Measurements from ENCODE around the gene TBC1D2. TPM values are rescaled to one million over a fixed set of nuclear protein-coding genes. Genes with fewer than 3 reads are reported as not detected.

Gene TBC1D2
- total and polyA plus RNA-seq, 2 of the 4 experiments (the other 2 are of a cell fraction) = 36.9 to 62.7 TPM

GRCh38 chr9:98154678-98155077, 100.8 kb downstream of the TBC1D2 start:
- dilution Hi-C loops (cut with HindIII; ENCODE audit: low sequenced_read_pairs, unreplicated experiment) (no loop called here), intact Hi-C loops (cut with micrococcal nuclease) (no loop called here)
- no peak for ATAC-seq (ENCODE audit: low read depth)

More at GRCh38 chr9:98154678-98155077, 100.8 kb downstream of the TBC1D2 start:
- H2AK9ac ChIP-seq (replicated peaks; ENCODE audit: low read depth, low read length, poor library complexity) = no peak overlapping the region
- no peaks in the 10 kb centered on the region for H3K36me3 ChIP-seq (ENCODE audit: control insufficient read depth, insufficient read depth, low read length)
- no peak overlapping the region for H2BK20ac ChIP-seq (ENCODE audit: low read depth, low read length)
- no peak overlapping the region for H2AK5ac ChIP-seq (ENCODE audit: low read depth, low read length)
- no peaks in the 10 kb centered on the region for H3K9me3 ChIP-seq (ENCODE audit: control insufficient read depth, insufficient read depth, low read length)
- H4K8ac ChIP-seq (ENCODE audit: low read depth in 2 of 2, low read length in 2 of 2) = no peak overlapping the region
- H4K91ac ChIP-seq (ENCODE audit: insufficient read depth, low read depth, low read length) = no peak overlapping the region
- ChIA-PET POLR2A (ENCODE audit: unreplicated experiment) (no interaction called here), CTCF (no interaction called here)
- H3K79me1 ChIP-seq (ENCODE audit: low read depth in 1 of 2, low read length in 2 of 2) = no peaks in the 10 kb centered on the region
- H3K4ac ChIP-seq (ENCODE audit: low read depth, low read length) = no peak overlapping the region
- BruUV-seq (replicated peaks) = no TSS peak
- H2BK120ac ChIP-seq (ENCODE audit: low read depth, low read length) = no peak overlapping the region
- H3K4me1 ChIP-seq (ENCODE audit: control insufficient read depth, insufficient read depth, low read length) = no peaks in the 10 kb centered on the region
- H3K18ac ChIP-seq (ENCODE audit: low read depth, low read length) = no peak overlapping the region
- H3K23ac ChIP-seq (ENCODE audit: low read depth, low read length) = no peak overlapping the region
- no peak overlapping the region for H3K4me3 ChIP-seq (ENCODE audit: insufficient read depth, low read depth, low read length)
- no peak overlapping the region for H2AFZ ChIP-seq (replicated peaks; ENCODE audit: low read length, poor library complexity)
- no peak overlapping the region for H3K56ac ChIP-seq (ENCODE audit: extremely low read depth, insufficient read depth, low read length)
- no peak overlapping the region for H3K14ac ChIP-seq (replicated peaks; ENCODE audit: low read depth, low read length)
- no peak overlapping the region for H2BK5ac ChIP-seq (ENCODE audit: low read depth, low read length, poor library complexity, severe bottlenecking)
- in situ Hi-C loops (cut with MboI; ENCODE audit: low sequenced_read_pairs) = no loop called here
- no CpG with 5 or more reads among the region's 2 CpGs for WGBS, 2 experiments (ENCODE audit: extremely low coverage in 2 of 2, insufficient read length in 1 of 2)
- no peak overlapping the region for H3K9ac ChIP-seq (ENCODE audit: low read depth, low read length)
- H4K5ac ChIP-seq (ENCODE audit: low read depth, low read length) = no peak overlapping the region
- no peaks in the 10 kb centered on the region for H3K9me1 ChIP-seq (ENCODE audit: insufficient read depth, low read length)
- H2BK15ac ChIP-seq (ENCODE audit: low read depth, low read length) = no peak overlapping the region
- H3K27me3 ChIP-seq (ENCODE audit: control insufficient read depth, insufficient read depth, low read length) = peaks cover 5% of the 10 kb centered on the region; the same call in 1 of the 2 replicates
- DNase-seq = no peak
- no peak overlapping the region for H3K27ac ChIP-seq (ENCODE audit: insufficient read depth, low read length)
- no peaks in the 10 kb centered on the region for H4K20me1 ChIP-seq (ENCODE audit: insufficient read depth, low read length)
- H3K4me2 ChIP-seq (ENCODE audit: low read depth, low read length) = no peak overlapping the region
- TF ChIP-seq ELK1 (IDR thresholded peaks at IDR 0.05; ENCODE audit: borderline replicate concordance, low read depth, low read length) (no peak), CHD1 (IDR thresholded peaks at IDR 0.05; ENCODE audit: low read depth, low read length) (no peak), RCOR1 (IDR thresholded peaks at IDR 0.05; ENCODE audit: insufficient replicate concordance, low read length) (no peak), RFX5 (IDR thresholded peaks at IDR 0.05; ENCODE audit: low read depth, low read length) (no peak), NFE2L2 (IDR thresholded peaks at IDR 0.05; ENCODE audit: low read depth, low read length) (no peak), MXI1 (IDR thresholded peaks at IDR 0.05; ENCODE audit: borderline replicate concordance, low read depth, low read length) (no peak), MAFK (IDR thresholded peaks at IDR 0.05; ENCODE audit: low read depth, low read length) (no peak), POLR2A (IDR thresholded peaks at IDR 0.05; ENCODE audit: low read depth, low read length) (no peak), BHLHE40 (IDR thresholded peaks at IDR 0.05; ENCODE audit: low read depth, low read length) (no peak), SMC3 (IDR thresholded peaks at IDR 0.05; ENCODE audit: low read depth, low read length) (no peak), RAD21 (IDR thresholded peaks at IDR 0.05; ENCODE audit: low read length) (no peak), USF2 (IDR thresholded peaks at IDR 0.05; ENCODE audit: low read depth, low read length) (no peak), CEBPB (IDR thresholded peaks at IDR 0.05; ENCODE audit: low read depth, low read length) (no peak), MAZ (IDR thresholded peaks at IDR 0.05; ENCODE audit: borderline replicate concordance, low read depth, low read length) (no peak), FOS (IDR thresholded peaks at IDR 0.05; ENCODE audit: low read depth, low read length) (no peak), CTCF (conservative IDR thresholded peaks at IDR 0.05; ENCODE audit: low read depth, low read length) (no peak)

All from IMR-90 (cell line).